Caco-2 (cell line): ENCODE results near the gene ROPN1L. TPM values are rescaled to one million over a fixed set of nuclear protein-coding genes. Genes with fewer than 3 reads are reported as not detected.

ENCODE experiments used
- BruUV-seq: library from RNA; stranded (reverse); fragments of 400-500 nt; replicated peaks from 2 replicates; lab custom pipeline; 2021; lab: Mats Ljungman, UMichigan
- CTCF ChIA-PET: fragments of 300-600 bp; sonication (Branson Sonifier 250); formaldehyde crosslinking; loops from one replicate; lab custom pipeline; 2022; ENCODE audit warnings: antibody characterized with exemption; lab: Charles Lee
- POLR2A ChIA-PET: fragments of 300-600 bp; sonication (Branson Sonifier 250); formaldehyde crosslinking; loops from one replicate; lab custom pipeline; 2022; ENCODE audit warnings: antibody characterized with exemption; lab: Charles Lee
- DNase-seq, 2 experiments: peaks; one replicate each; pipeline versions ENCODE4 v3.0.0 to v3.0.0-alpha.2; 2020 to 2022
- H3K27me3 ChIP-seq: replicated peaks from 2 replicates; pipeline ENCODE4 v1.6.0; 2011; ENCODE audit warnings: low read length; ENCODE audit not compliant: control insufficient read depth, insufficient read depth
- H3K36me3 ChIP-seq: 2 replicates; pipeline ENCODE4 v1.5.1; 2011; ENCODE audit warnings: low read length; ENCODE audit not compliant: control insufficient read depth, insufficient read depth
- H3K4me1 ChIP-seq: fragments of 250-450 bp; sonication (Bioruptor Pico); 2 replicates; pipeline ENCODE4 v1.5.1; 2020; ENCODE audit warnings: mild to moderate bottlenecking
- H3K4me3 ChIP-seq: 2 replicates; pipeline ENCODE4 v1.5.1; 2011; ENCODE audit warnings: low read depth, mild to moderate bottlenecking, control low read depth, low read length
- H3K9me3 ChIP-seq: fragments of 250-450 bp; sonication (Bioruptor Pico); 2 replicates; pipeline ENCODE4 v1.5.1; 2020; ENCODE audit warnings: mild to moderate bottlenecking, moderate library complexity
- H3K27ac Mint-ChIP-seq: one replicate; pipeline ENCODE4 v1.8.0; 2022; ENCODE audit warnings: mixed read lengths; ENCODE audit not compliant: unreplicated experiment
- H3K27me3 Mint-ChIP-seq: one replicate; pipeline ENCODE4 v1.8.0; 2022; ENCODE audit warnings: mixed read lengths; ENCODE audit not compliant: insufficient read depth, unreplicated experiment
- H3K36me3 Mint-ChIP-seq: one replicate; pipeline ENCODE4 v1.8.0; 2022; ENCODE audit warnings: mild to moderate bottlenecking, mixed read lengths; ENCODE audit not compliant: insufficient read depth, unreplicated experiment
- H3K4me1 Mint-ChIP-seq: one replicate; pipeline ENCODE4 v1.8.0; 2022; ENCODE audit warnings: low read depth, mixed read lengths; ENCODE audit not compliant: unreplicated experiment
- H3K4me3 Mint-ChIP-seq: one replicate; pipeline ENCODE4 v1.8.0; 2022; ENCODE audit warnings: mild to moderate bottlenecking, moderate library complexity, mixed read lengths; ENCODE audit not compliant: unreplicated experiment
- H3K9me3 Mint-ChIP-seq: one replicate; pipeline ENCODE4 v1.8.0; 2022; ENCODE audit warnings: mixed read lengths; ENCODE audit not compliant: unreplicated experiment
- intact Hi-C: fragments of 100-400 bp; cut with micrococcal nuclease; formaldehyde crosslinking; loops from one replicate; pipeline ENCODE4 v1.10.0; 2022; ENCODE audit not compliant: unreplicated experiment
- total RNA-seq: library from RNA; stranded (reverse); gene quantifications from 2 replicates; pipeline ENCODE4 v1.2.3, GENCODE V29; 2022
- TF ChIP-seq, protein P1 (sequence below), 2 experiments: fragments of 200-600 bp in 1 of 2; IDR thresholded peaks; 1 replicate in 1 of 2; 2 replicates in 1 of 2; pipeline versions ENCODE4 v1.5.1 to v1.8.0; 2011 to 2022; ENCODE audit warnings: antibody characterized with exemption in 1 of 2, control low read depth in 1 of 2, inconsistent platforms in 1 of 2, low read depth in 1 of 2, low read length in 1 of 2, mild to moderate bottlenecking in 1 of 2, moderate library complexity in 1 of 2; ENCODE audit not compliant: insufficient read depth in 1 of 2, severe bottlenecking in 1 of 2, unreplicated experiment in 1 of 2

ROPN1L gene
- total RNA-seq, 1 experiment from 2014 or later, result 0.48 TPM

- Mint-ChIP-seq H3K4me3 (no peak overlapping the region), H3K27ac (no peak overlapping the region), H3K9me3 (no peaks in the 10 kb centered on the region), H3K27me3 (no peaks in the 10 kb centered on the region), H3K4me1 (no peaks in the 10 kb centered on the region), H3K36me3 (no peaks in the 10 kb centered on the region)
- no peaks in the 10 kb centered on the region for H3K36me3 ChIP-seq
- ChIA-PET POLR2A (no interaction called here), CTCF (interaction anchor here (0.6 kb wide), 1 partner anchor 16 kb away, joined by 3 read pairs; no protein-coding TSS in a partner anchor)
- DNase-seq, result no peak
- intact Hi-C loops, result no loop called here
- no peaks in the 10 kb centered on the region for H3K9me3 ChIP-seq
- no peaks in the 10 kb centered on the region; the same call in 1 of the 2 replicates for H3K4me1 ChIP-seq
- no TSS peak for BruUV-seq
- TF ChIP-seq, protein P1, sequence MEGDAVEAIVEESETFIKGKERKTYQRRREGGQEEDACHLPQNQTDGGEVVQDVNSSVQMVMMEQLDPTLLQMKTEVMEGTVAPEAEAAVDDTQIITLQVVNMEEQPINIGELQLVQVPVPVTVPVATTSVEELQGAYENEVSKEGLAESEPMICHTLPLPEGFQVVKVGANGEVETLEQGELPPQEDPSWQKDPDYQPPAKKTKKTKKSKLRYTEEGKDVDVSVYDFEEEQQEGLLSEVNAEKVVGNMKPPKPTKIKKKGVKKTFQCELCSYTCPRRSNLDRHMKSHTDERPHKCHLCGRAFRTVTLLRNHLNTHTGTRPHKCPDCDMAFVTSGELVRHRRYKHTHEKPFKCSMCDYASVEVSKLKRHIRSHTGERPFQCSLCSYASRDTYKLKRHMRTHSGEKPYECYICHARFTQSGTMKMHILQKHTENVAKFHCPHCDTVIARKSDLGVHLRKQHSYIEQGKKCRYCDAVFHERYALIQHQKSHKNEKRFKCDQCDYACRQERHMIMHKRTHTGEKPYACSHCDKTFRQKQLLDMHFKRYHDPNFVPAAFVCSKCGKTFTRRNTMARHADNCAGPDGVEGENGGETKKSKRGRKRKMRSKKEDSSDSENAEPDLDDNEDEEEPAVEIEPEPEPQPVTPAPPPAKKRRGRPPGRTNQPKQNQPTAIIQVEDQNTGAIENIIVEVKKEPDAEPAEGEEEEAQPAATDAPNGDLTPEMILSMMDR (IDR thresholded peaks at IDR 0.05; ENCODE audit: insufficient read depth in 1 of 2, low read depth in 1 of 2, low read length in 1 of 2, severe bottlenecking in 1 of 2, unreplicated experiment in 1 of 2), result no peak
- H3K4me3 ChIP-seq, result no peak overlapping the region
- H3K27me3 ChIP-seq, result no peaks in the 10 kb centered on the region
These were observed 24.0 kb downstream of the ROPN1L start for GRCh38 chr5:10465726-10466125.

- Histone ChIP-seq H3K36me3 (no peaks in the 10 kb centered on the region), H3K27me3 (no peaks in the 10 kb centered on the region), H3K4me3 (no peak overlapping the region), H3K9me3 (no peaks in the 10 kb centered on the region), H3K4me1 (no peaks in the 10 kb centered on the region; the same call in 1 of the 2 replicates)
- DNase-seq, result no peak
- TF ChIP-seq, protein P1 (IDR thresholded peaks at IDR 0.05; ENCODE audit: insufficient read depth in 1 of 2, low read depth in 1 of 2, low read length in 1 of 2, severe bottlenecking in 1 of 2, unreplicated experiment in 1 of 2), result no peak
- CTCF ChIA-PET, result no interaction called here
- no TSS peak for BruUV-seq
- no peaks in the 10 kb centered on the region for H3K36me3 Mint-ChIP-seq
- H3K9me3 Mint-ChIP-seq, result no peaks in the 10 kb centered on the region
- no peaks in the 10 kb centered on the region for H3K4me1 Mint-ChIP-seq
- intact Hi-C loops, result no loop called here
- no peak overlapping the region for H3K4me3 Mint-ChIP-seq
- H3K27me3 Mint-ChIP-seq, result no peaks in the 10 kb centered on the region
- POLR2A ChIA-PET, result no interaction called here
- peak overlapping the region; percentile 13 for H3K27ac Mint-ChIP-seq
These were observed 24.9 kb downstream of the ROPN1L start for GRCh38 chr5:10466446-10467073.

DNA sequence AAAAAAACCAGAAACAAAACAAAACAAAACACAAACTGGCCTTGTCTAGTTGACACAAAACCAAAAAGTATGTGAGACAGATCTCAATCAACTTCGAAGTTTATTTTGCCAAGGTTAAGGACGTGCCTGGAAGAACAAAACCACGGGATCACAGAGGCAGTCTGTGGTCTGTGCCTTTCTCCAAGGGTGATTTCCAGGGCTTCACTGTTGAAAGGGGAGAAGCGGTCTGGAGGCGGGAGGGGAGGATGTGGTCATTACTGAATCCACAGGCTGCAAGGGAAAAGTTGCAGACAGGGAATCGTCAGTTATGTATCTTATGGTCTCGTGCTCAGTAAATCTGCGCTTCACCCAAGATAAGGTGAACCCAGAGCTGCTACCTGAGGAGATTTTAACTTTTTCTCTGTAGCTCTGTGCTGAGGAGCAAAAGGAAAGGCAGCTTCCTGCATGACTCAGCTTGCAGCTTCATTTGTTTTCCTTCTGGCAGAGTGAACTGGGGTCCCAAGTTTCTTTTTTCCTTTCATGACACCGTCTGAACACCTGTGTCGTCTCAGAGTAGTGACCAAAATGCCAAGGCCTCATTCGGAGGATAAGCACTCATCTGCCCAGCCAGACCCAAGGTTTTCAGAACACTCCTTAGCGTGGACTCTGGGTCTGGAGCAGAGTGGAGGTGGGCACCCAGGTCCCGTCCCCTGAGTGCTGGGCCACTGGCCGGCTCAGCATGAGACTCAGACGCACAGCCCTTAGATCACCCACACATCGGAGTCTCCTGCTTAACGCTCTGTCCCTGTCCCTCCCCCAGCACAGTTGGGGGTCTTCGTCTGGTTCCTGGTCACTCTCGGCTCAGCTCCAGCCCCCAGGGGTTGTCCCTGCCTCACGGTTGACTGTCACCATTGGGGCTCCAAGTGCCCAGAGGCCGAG, 25.9 kb downstream of the ROPN1L start:
- H3K4me1 Mint-ChIP-seq, result no peaks in the 10 kb centered on the region
- H3K36me3 ChIP-seq, result no peaks in the 10 kb centered on the region
- H3K4me3 Mint-ChIP-seq, result no peak overlapping the region
- no peaks in the 10 kb centered on the region for H3K9me3 Mint-ChIP-seq
- DNase-seq, result no peak
- H3K27me3 Mint-ChIP-seq, result no peaks in the 10 kb centered on the region
- ChIA-PET POLR2A (interaction anchor here (0.6 kb wide), 1 partner anchor 84 kb away, joined by 3 read pairs; no protein-coding TSS in a partner anchor), CTCF (no interaction called here)
- TF ChIP-seq, protein P1 (IDR thresholded peaks at IDR 0.05; ENCODE audit: insufficient read depth in 1 of 2, low read depth in 1 of 2, low read length in 1 of 2, severe bottlenecking in 1 of 2, unreplicated experiment in 1 of 2), result no peak
- H3K4me3 ChIP-seq, result no peak overlapping the region
- intact Hi-C loops, result no loop called here
- peak overlapping the region; percentile 13 for H3K27ac Mint-ChIP-seq
- BruUV-seq, result no TSS peak
- H3K36me3 Mint-ChIP-seq, result no peaks in the 10 kb centered on the region
- no peaks in the 10 kb centered on the region for H3K9me3 ChIP-seq
- no peaks in the 10 kb centered on the region for H3K27me3 ChIP-seq
- no peaks in the 10 kb centered on the region; the same call in 1 of the 2 replicates for H3K4me1 ChIP-seq
